Measurements from ENCODE around the gene POLE. TPM values are rescaled to one million over a fixed set of nuclear protein-coding genes. Genes with fewer than 3 reads are reported as not detected.

Gene POLE
- total and polyA plus RNA-seq, 10 of the 15 experiments (the other 5 are each of a cell fraction or from before 2014, with no cell fraction given) = 2.3 to 103 (median 37.1) TPM

- no peak for TF ChIP-seq PRDM15 (CRISPR knock-in tag; IDR thresholded peaks at IDR 0.05)
- TF ChIP-seq CBFB (IDR thresholded peaks at IDR 0.05; ENCODE audit: low read depth) = no peak
- TF ChIP-seq RBBP5 (conservative IDR thresholded peaks at IDR 0.05) = no peak
- no peak for TF ChIP-seq KAT2A (conservative IDR thresholded peaks at IDR 0.05; ENCODE audit: control insufficient read depth, low read depth, low read length)
- TF ChIP-seq NR2C2 (IDR thresholded peaks at IDR 0.05; ENCODE audit: borderline replicate concordance, control insufficient read depth, insufficient read length, low read depth) = no peak
Observed at GRCh38 chr12:132639956-132640520, 47.1 kb downstream of the POLE start (continued).

- H4K20me1 ChIP-seq (ENCODE audit: control insufficient read depth, insufficient read depth) = no peaks in the 10 kb centered on the region
- intact Hi-C loops (cut with micrococcal nuclease; ENCODE audit: unreplicated experiment) (no loop called here), in situ Hi-C loops (cut with MboI) (no loop called here)
- WGBS (ENCODE audit: insufficient coverage, insufficient replicate concordance, low lambda C conversion rate, missing lambda C conversion rate) = 88% methylated on average over 25 of the region's 25 CpGs
- SMC1A ChIA-PET (ENCODE audit: uncharacterized antibody, unreplicated experiment) = no interaction called here
- no peak overlapping the region for H3K9ac ChIP-seq (ENCODE audit: control insufficient read depth, insufficient read depth, low read length)
- RAD21 ChIA-PET (ENCODE audit: unreplicated experiment) = no interaction called here
- DNase-seq (ENCODE audit: low read depth, low spot score) = no peak
- ATAC-seq = peak; percentile 73
- H3K36me3 ChIP-seq (ENCODE audit: control insufficient read depth in 2 of 2, insufficient read depth in 2 of 2, low read length in 1 of 2) = peaks cover 24 to 57% of the 10 kb centered on the region in 2 experiments
- H3K9me3 ChIP-seq (replicated peaks; ENCODE audit: control insufficient read depth, insufficient read depth, low read length) = no peaks in the 10 kb centered on the region
- no TSS peak for BruUV-seq (replicated peaks)
- H3K4me2 ChIP-seq (ENCODE audit: control insufficient read depth, insufficient read depth) = no peak overlapping the region
- FAIRE-seq = peak; percentile 57
- CTCF ChIA-PET = interaction anchor here (0.6 to 1.0 kb wide), 3 partner anchors 10 to 237 kb away, joined by 3 to 4 read pairs (median 3); no protein-coding TSS in a partner anchor
- H2AFZ ChIP-seq (ENCODE audit: control insufficient read depth, low read depth, low read length) = no peak overlapping the region
- POLR2A ChIA-PET = no interaction called here
- H3K27ac ChIP-seq (ENCODE audit: control insufficient read depth, insufficient read depth) = no peak overlapping the region
- no peak overlapping the region for H3K4me3 ChIP-seq
- H3K79me2 ChIP-seq (ENCODE audit: control insufficient read depth, insufficient read depth, low read length) = no peaks in the 10 kb centered on the region
- H3K27me3 ChIP-seq (replicated peaks in 1 of 2; ENCODE audit: control insufficient read depth in 2 of 2, insufficient read depth in 2 of 2, low read length in 1 of 2) = no peaks in the 10 kb centered on the region
- H3K4me1 ChIP-seq (ENCODE audit: control insufficient read depth, insufficient read depth, low read length) = no peaks in the 10 kb centered on the region; the same call in 1 of the 2 replicates
- TF ChIP-seq CTCF (IDR thresholded peaks at IDR 0.05 in 2 of 3, conservative IDR thresholded peaks at IDR 0.05 in 1 of 3; ENCODE audit: control insufficient read depth in 2 of 3, extremely low read depth in 1 of 3, insufficient read depth in 1 of 3, low read depth in 3 of 3, low read length in 3 of 3) = peak; percentile 51 to 76 (median 75)
- no peak for TF ChIP-seq ETV6 (conservative IDR thresholded peaks at IDR 0.05 in 1 of 2, IDR thresholded peaks at IDR 0.05 in 1 of 2; ENCODE audit: borderline replicate concordance in 1 of 2, low read depth in 1 of 2)
- TF ChIP-seq USF2 (IDR thresholded peaks at IDR 0.05; ENCODE audit: borderline replicate concordance, low read depth, low read length) = no peak
- no peak for TF ChIP-seq SMAD1 (IDR thresholded peaks at IDR 0.05; ENCODE audit: low read depth, partially characterized antibody)
Observed at GRCh38 chr12:132638541-132639408, 48.4 kb downstream of the POLE start.

Measured in GM12878 (cell line).